ENCODE data around the gene APBB2.

DNA sequence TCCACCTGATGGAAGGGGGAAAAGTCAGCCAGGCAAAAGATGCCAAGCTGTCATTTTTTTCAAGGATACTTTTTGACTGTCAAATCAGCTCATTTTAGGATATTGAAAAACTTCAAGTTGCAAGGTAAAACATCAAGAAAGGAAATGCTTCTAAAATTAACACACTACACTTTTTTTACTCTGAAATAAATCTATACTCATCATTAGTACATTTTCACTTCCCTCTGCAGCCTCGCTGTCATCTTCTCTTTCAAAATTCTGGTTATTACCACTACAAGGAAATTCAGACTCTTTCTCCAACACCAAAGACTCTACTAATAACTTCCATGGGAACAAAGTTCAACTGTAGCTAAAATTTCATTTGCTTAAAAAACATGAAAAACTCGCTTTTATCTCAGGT lies 41.6 kb downstream of the APBB2 start:
- TF ChIP-seq, protein P1, sequence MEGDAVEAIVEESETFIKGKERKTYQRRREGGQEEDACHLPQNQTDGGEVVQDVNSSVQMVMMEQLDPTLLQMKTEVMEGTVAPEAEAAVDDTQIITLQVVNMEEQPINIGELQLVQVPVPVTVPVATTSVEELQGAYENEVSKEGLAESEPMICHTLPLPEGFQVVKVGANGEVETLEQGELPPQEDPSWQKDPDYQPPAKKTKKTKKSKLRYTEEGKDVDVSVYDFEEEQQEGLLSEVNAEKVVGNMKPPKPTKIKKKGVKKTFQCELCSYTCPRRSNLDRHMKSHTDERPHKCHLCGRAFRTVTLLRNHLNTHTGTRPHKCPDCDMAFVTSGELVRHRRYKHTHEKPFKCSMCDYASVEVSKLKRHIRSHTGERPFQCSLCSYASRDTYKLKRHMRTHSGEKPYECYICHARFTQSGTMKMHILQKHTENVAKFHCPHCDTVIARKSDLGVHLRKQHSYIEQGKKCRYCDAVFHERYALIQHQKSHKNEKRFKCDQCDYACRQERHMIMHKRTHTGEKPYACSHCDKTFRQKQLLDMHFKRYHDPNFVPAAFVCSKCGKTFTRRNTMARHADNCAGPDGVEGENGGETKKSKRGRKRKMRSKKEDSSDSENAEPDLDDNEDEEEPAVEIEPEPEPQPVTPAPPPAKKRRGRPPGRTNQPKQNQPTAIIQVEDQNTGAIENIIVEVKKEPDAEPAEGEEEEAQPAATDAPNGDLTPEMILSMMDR (IDR thresholded peaks at IDR 0.05) = no peak
- TF ChIP-seq POLR2A (IDR thresholded peaks at IDR 0.05) = no peak
- TF ChIP-seq POLR2AphosphoS5 (IDR thresholded peaks at IDR 0.05) = no peak
- TF ChIP-seq EP300 (IDR thresholded peaks at IDR 0.05) = no peak
